NCI-H226 (cell line): Measurements from ENCODE around the gene TNFRSF4.
"Not testable (repeated sequence)": the region's sequence is repeated elsewhere in the genome, so short reads cannot be mapped to it uniquely, and the experiment has no call there.

Experiments used
- DNase-seq: peaks from one replicate; pipeline ENCODE4 v3.0.0-alpha.2; 2015

Gene TNFRSF4

GRCh38 chr1:1179983-1180861, 33.7 kb downstream of the TNFRSF4 start:
- DNase-seq: no peak

- DNase-seq: no peak
Observed at GRCh38 chr1:1179346-1179982, 34.5 kb downstream of the TNFRSF4 start.

GRCh38 chr1:1178794-1179331, 35.1 kb downstream of the TNFRSF4 start:
- no peak for DNase-seq

- DNase-seq: no peak
Observed at GRCh38 chr1:1177452-1178206, 36.3 kb downstream of the TNFRSF4 start.

GRCh38 chr1:1176931-1177330, 37.0 kb downstream of the TNFRSF4 start:
- DNase-seq: no peak

- not testable (repeated sequence) for DNase-seq
Observed at GRCh38 chr1:1176063-1176761, 37.7 kb downstream of the TNFRSF4 start.

GRCh38 chr1:1175221-1176062, 38.5 kb downstream of the TNFRSF4 start:
- no peak for DNase-seq

- no peak for DNase-seq
Observed at GRCh38 chr1:1173793-1174415, 40.0 kb downstream of the TNFRSF4 start, which contains the start of gene TTLL10. TTLL10 (plus strand) TSS chr1:1173880; CDS start chr1:1179216, 5,336 bp downstream.

- DNase-seq: no peak
Observed at GRCh38 chr1:1173061-1173792, 40.7 kb downstream of the TNFRSF4 start.

GRCh38 chr1:1171546-1172340, 42.2 kb downstream of the TNFRSF4 start:
- no peak for DNase-seq

- DNase-seq: no peak
Observed at GRCh38 chr1:1171161-1171545, 42.8 kb downstream of the TNFRSF4 start.

GRCh38 chr1:1170215-1171091, 43.5 kb downstream of the TNFRSF4 start:
- no peak for DNase-seq

GRCh38 chr1:1169429-1170214, 44.3 kb downstream of the TNFRSF4 start:
- DNase-seq: no peak

- DNase-seq: no peak
Observed at GRCh38 chr1:1168451-1169411, 45.2 kb downstream of the TNFRSF4 start.

GRCh38 chr1:1167841-1168450, 46.0 kb downstream of the TNFRSF4 start:
- no peak for DNase-seq

GRCh38 chr1:1167398-1167821, 46.5 kb downstream of the TNFRSF4 start:
- no peak for DNase-seq
